K562 (cell line): ENCODE results near the gene AUNIP. TPM values are rescaled to one million over a fixed set of nuclear protein-coding genes. Genes with fewer than 3 reads are reported as not detected.

Experiments
- ADNP ChIP-seq: fragments of 200-800 bp; sonication (Bioruptor generic); IDR thresholded peaks from 2 replicates; pipeline ENCODE4 v1.6.1; 2016; ENCODE audit warnings: missing genetic modification characterization, missing compliant biosample characterization
- CBFA2T2 ChIP-seq: fragments of 450-650 bp; conservative IDR thresholded peaks from 2 replicates; pipeline ENCODE4 v1.6.1; 2017; ENCODE audit warnings: mild to moderate bottlenecking
- CREB1 ChIP-seq, 2 experiments: sonication (generic) in 1 of 2; formaldehyde crosslinking in 1 of 2; IDR thresholded peaks; 2 replicates each; pipeline versions ENCODE4 v1.6.1 to v1.8.0; 2012 to 2022; ENCODE audit warnings: inconsistent platforms in 1 of 2, mild to moderate bottlenecking in 1 of 2, missing genetic modification reagents in 1 of 2, moderate library complexity in 1 of 2
- CXXC5 ChIP-seq: fragments of 250-450 bp; sonication (Bioruptor Pico); IDR thresholded peaks from 2 replicates; pipeline ENCODE4 v1.8.0; 2022; ENCODE audit warnings: inconsistent platforms, mild to moderate bottlenecking, moderate library complexity
- DPF2 ChIP-seq: fragments of 450-650 bp; IDR thresholded peaks from 2 replicates; pipeline ENCODE4 v1.6.1; 2016
- ELF1 ChIP-seq: fragments of 200-800 bp; sonication (Bioruptor generic); IDR thresholded peaks from 2 replicates; pipeline ENCODE4 v1.6.1; 2016; ENCODE audit warnings: missing genetic modification characterization, missing compliant biosample characterization
- FOXJ2 ChIP-seq: fragments of 200-800 bp; sonication (Bioruptor generic); IDR thresholded peaks from 2 replicates; pipeline ENCODE4 v1.6.1; 2016; ENCODE audit warnings: missing genetic modification characterization, missing compliant biosample characterization
- HOXB6 ChIP-seq: fragments of 250-450 bp; sonication (Bioruptor Pico); IDR thresholded peaks from 2 replicates; pipeline ENCODE4 v1.5.1; 2022; ENCODE audit warnings: mild to moderate bottlenecking, borderline replicate concordance
- HSF4 ChIP-seq: fragments of 250-450 bp; sonication (Bioruptor Pico); IDR thresholded peaks from 2 replicates; pipeline ENCODE4 v2.1.2; 2022; ENCODE audit warnings: mild to moderate bottlenecking, moderate library complexity, borderline replicate concordance
- ILF3 ChIP-seq: fragments of 450-650 bp; IDR thresholded peaks from 2 replicates; pipeline ENCODE4 v1.6.1; 2018; ENCODE audit warnings: antibody characterized with exemption, mild to moderate bottlenecking, moderate library complexity, borderline replicate concordance
- MIER1 ChIP-seq: fragments of 450-650 bp; IDR thresholded peaks from 2 replicates; pipeline ENCODE4 v1.6.1; 2016; ENCODE audit warnings: antibody characterized with exemption, mild to moderate bottlenecking, low read depth
- NFIX ChIP-seq: fragments of 250-450 bp; sonication (Bioruptor Pico); IDR thresholded peaks from 2 replicates; pipeline ENCODE4 v1.4.0; 2020; ENCODE audit warnings: low read depth, mild to moderate bottlenecking, moderate library complexity
- NR1H2 ChIP-seq: sonication (generic); formaldehyde crosslinking; IDR thresholded peaks from 2 replicates; pipeline ENCODE4 v1.4.0; 2020; ENCODE audit warnings: mild to moderate bottlenecking, missing genetic modification reagents
- OTX1 ChIP-seq: fragments of 450-650 bp; formaldehyde crosslinking; IDR thresholded peaks from 2 replicates; pipeline ENCODE4 v1.4.0; 2022; ENCODE audit warnings: mild to moderate bottlenecking
- PRPF4 ChIP-seq: fragments of 200-400 bp; formaldehyde crosslinking; IDR thresholded peaks from one replicate; pipeline ENCODE4 v1.6.1; 2017; ENCODE audit warnings: low read length, low read depth, mild to moderate bottlenecking; ENCODE audit not compliant: insufficient read depth, poor library complexity, severe bottlenecking
- RBM14 ChIP-seq: fragments of 200-400 bp; formaldehyde crosslinking; IDR thresholded peaks from 2 replicates; pipeline ENCODE4 v1.6.1; 2018; ENCODE audit warnings: low read depth, mild to moderate bottlenecking, low read length, moderate library complexity, borderline replicate concordance; ENCODE audit not compliant: insufficient read depth
- RHOXF2B ChIP-seq: fragments of 250-450 bp; sonication (Bioruptor Pico); conservative IDR thresholded peaks from 2 replicates; pipeline ENCODE4 v1.5.1; 2021
- RNF2 ChIP-seq: sonication (generic); IDR thresholded peaks from 2 replicates; pipeline ENCODE4 v1.6.1; 2016
- SETDB1 ChIP-seq: IDR thresholded peaks from one replicate; pipeline ENCODE4 v1.6.1; 2012; ENCODE audit warnings: low read length, control low read depth, inconsistent platforms
- STAT5A ChIP-seq: IDR thresholded peaks from 2 replicates; pipeline ENCODE4 v1.6.1; 2012; ENCODE audit warnings: low read length, inconsistent platforms, borderline replicate concordance
- TAL1 ChIP-seq: fragments of 450-650 bp; IDR thresholded peaks from 2 replicates; pipeline ENCODE4 v1.6.1; 2016; ENCODE audit warnings: mild to moderate bottlenecking
- TFE3 ChIP-seq: fragments of 450-650 bp; formaldehyde crosslinking; IDR thresholded peaks from 2 replicates; pipeline ENCODE4 v1.4.0; 2020; ENCODE audit warnings: mild to moderate bottlenecking, mixed read lengths
- U2AF1 ChIP-seq: fragments of 200-400 bp; formaldehyde crosslinking; optimal IDR thresholded peaks from 2 replicates; pipeline ENCODE3; 2017; ENCODE audit warnings: mild to moderate bottlenecking, low read depth, low read length, moderate library complexity
- ZKSCAN1 ChIP-seq: fragments of 150-350 bp; IDR thresholded peaks from 2 replicates; pipeline ENCODE4 v1.6.1; 2016; ENCODE audit warnings: low read depth, low read length
- ZNF140 ChIP-seq: fragments of 250-450 bp; sonication (Bioruptor Pico); IDR thresholded peaks from 2 replicates; pipeline ENCODE4 v1.8.0; 2021; ENCODE audit warnings: moderate library complexity, mild to moderate bottlenecking, inconsistent platforms
- ZNF311 ChIP-seq: fragments of 250-450 bp; sonication (Bioruptor Pico); IDR thresholded peaks from 2 replicates; pipeline ENCODE4 v1.4.0; 2020; ENCODE audit warnings: mild to moderate bottlenecking, moderate library complexity
- ZNF780A ChIP-seq: fragments of 250-450 bp; sonication (Bioruptor Pico); IDR thresholded peaks from 2 replicates; pipeline ENCODE4 v1.5.0; 2021; ENCODE audit warnings: mild to moderate bottlenecking
- polyA plus RNA-seq, 8 experiments: library from polyadenylated mRNA; depleted of rRNA in 4 of 8; stranded (reverse) in 5 of 8; unstranded in 3 of 8; fragments of >200 nt; fragmentation: Nextera tagmentation in 2 of 8; fragmentation: Illumina TruSeq in 1 of 8; extraction: Ambion mirVana in 2 of 8; extraction: Trizol in 1 of 8; gene quantifications; 2 replicates each; pipeline versions ENCODE4 v1.2.1 to v1.2.3, GENCODE V29; 2011 to 2014; ENCODE audit warnings: inconsistent platforms in 1 of 8, missing spikeins in 1 of 8
- total RNA-seq, 7 experiments: library from RNA; depleted of rRNA in 6 of 7; stranded (reverse); fragments of >200 nt in 6 of 7; fragmentation: Illumina TruSeq in 2 of 7; extraction: Trizol in 2 of 7; gene quantifications; 2 replicates each; pipeline versions ENCODE4 v1.2.1 to v1.2.3, GENCODE V29; 2011 to 2021; ENCODE audit warnings: low replicate concordance in 1 of 7

The AUNIP gene
- total and polyA plus RNA-seq, 9 of the 15 experiments (the other 6 are each of a cell fraction or from before 2014, with no cell fraction given): 12.1 to 53.8 (median 47.1) TPM

GRCh38 chr1:25888426-25888987 lies 29.2 kb upstream of the AUNIP start (continued):
- TF ChIP-seq ZKSCAN1: peak; percentile 77
- TF ChIP-seq U2AF1: no peak
- TF ChIP-seq ZNF780A (CRISPR knock-in tag): no peak
- TF ChIP-seq RNF2: no peak
- no peak for TF ChIP-seq MIER1
- TF ChIP-seq HSF4 (CRISPR knock-in tag): no peak
- no peak for TF ChIP-seq DPF2
- TF ChIP-seq RBM14: no peak
- no peak for TF ChIP-seq SETDB1
- no peak for TF ChIP-seq ADNP
- no peak for TF ChIP-seq RHOXF2B (CRISPR knock-in tag)
- 0 out of 2 replicates have a peak, but pooled peaks have one; percentile 36 for TF ChIP-seq OTX1 (CRISPR knock-in tag)
- TF ChIP-seq CBFA2T2: no peak
- no peak for TF ChIP-seq NR1H2 (CRISPR knock-in tag)
- no peak for TF ChIP-seq ELF1 (tag)
- no peak for TF ChIP-seq PRPF4
- no peak for TF ChIP-seq ZNF311 (CRISPR knock-in tag)
- no peak for TF ChIP-seq ZNF140 (CRISPR knock-in tag)
- TF ChIP-seq HOXB6: no peak
- TF ChIP-seq CREB1 (IDR thresholded peaks at IDR 0.05): no peak
- no peak for TF ChIP-seq CREB1 (CRISPR knock-in tag; IDR thresholded peaks at IDR 0.05)
- peak; percentile 80 for TF ChIP-seq TFE3 (CRISPR knock-in tag)
- no peak for TF ChIP-seq NFIX (CRISPR knock-in tag)
- no peak for TF ChIP-seq TAL1
- 0 out of 2 replicates have a peak, but pooled peaks have one; percentile 10 for TF ChIP-seq STAT5A
- TF ChIP-seq CXXC5 (CRISPR knock-in tag): 0 out of 2 replicates have a peak, but pooled peaks have one; percentile 9
- TF ChIP-seq ILF3: no peak
- 0 out of 2 replicates have a peak, but pooled peaks have one; percentile 19 for TF ChIP-seq FOXJ2 (tag)
- TF ChIP-seq, all 486 proteins: peak for 20
